Neural progenitor cell (in vitro differentiated cells): Measurements from ENCODE around the gene VPS16. TPM values are rescaled to one million over a fixed set of nuclear protein-coding genes. Genes with fewer than 3 reads are reported as not detected.

Source experiments
- DNase-seq: peaks from one replicate; pipeline ENCODE4 v3.0.0-alpha.2; 2016; ENCODE audit warnings: low spot score
- H2AFZ ChIP-seq: fragments of 200-600 bp; sonication (generic); replicated peaks from 2 replicates; pipeline ENCODE4 v1.6.1; 2016; ENCODE audit warnings: antibody characterized with exemption
- H3F3A ChIP-seq: fragments of 200-600 bp; sonication (generic); 2 replicates; pipeline ENCODE4 v1.6.1; 2016; ENCODE audit warnings: antibody characterized with exemption, low read depth
- H3K27ac ChIP-seq: fragments of 200-600 bp; sonication (generic); 2 replicates; pipeline ENCODE4 v1.5.1; 2016; ENCODE audit warnings: mild to moderate bottlenecking
- H3K27me3 ChIP-seq: fragments of 200-600 bp; sonication (generic); 2 replicates; pipeline ENCODE4 v1.6.1; 2016; ENCODE audit warnings: mild to moderate bottlenecking, moderate library complexity
- H3K36me3 ChIP-seq: fragments of 200-600 bp; sonication (generic); 2 replicates; pipeline ENCODE4 v1.5.1; 2016
- H3K4me1 ChIP-seq: fragments of 200-600 bp; sonication (generic); 2 replicates; pipeline ENCODE4 v1.6.1; 2016; ENCODE audit warnings: mixed run types
- H3K4me2 ChIP-seq: fragments of 200-600 bp; sonication (generic); 2 replicates; pipeline ENCODE4 v1.6.1; 2016
- H3K4me3 ChIP-seq: fragments of 200-600 bp; sonication (generic); 2 replicates; pipeline ENCODE4 v1.5.1; 2016
- H3K79me2 ChIP-seq: fragments of 200-600 bp; sonication (generic); 2 replicates; pipeline ENCODE4 v1.6.1; 2016; ENCODE audit warnings: low read depth
- H3K9ac ChIP-seq: fragments of 200-600 bp; sonication (generic); 2 replicates; pipeline ENCODE4 v1.6.1; 2016
- H3K9me3 ChIP-seq: fragments of 200-600 bp; sonication (generic); 2 replicates; pipeline ENCODE4 v1.5.1; 2016; ENCODE audit warnings: low read depth
- H4K20me1 ChIP-seq: fragments of 200-600 bp; sonication (generic); 2 replicates; pipeline ENCODE4 v1.6.1; 2016; ENCODE audit warnings: low read depth
- H3K27ac Mint-ChIP-seq: 3 replicates; pipeline ENCODE4 v1.8.0; 2021; ENCODE audit warnings: mixed read lengths
- H3K27me3 Mint-ChIP-seq: 2 replicates; pipeline ENCODE4 v1.8.0; 2022; ENCODE audit warnings: low read depth, mild to moderate bottlenecking, inconsistent platforms, moderate library complexity, mixed read lengths; ENCODE audit not compliant: insufficient read depth
- H3K36me3 Mint-ChIP-seq: 3 replicates; pipeline ENCODE4 v1.8.0; 2021; ENCODE audit warnings: mixed read lengths
- H3K4me1 Mint-ChIP-seq: 3 replicates; pipeline ENCODE4 v1.8.0; 2021; ENCODE audit warnings: mixed read lengths
- H3K4me3 Mint-ChIP-seq: 3 replicates; pipeline ENCODE4 v1.8.0; 2021; ENCODE audit warnings: mild to moderate bottlenecking, moderate library complexity, mixed read lengths
- H3K9me3 Mint-ChIP-seq: 3 replicates; pipeline ENCODE4 v1.8.0; 2020; ENCODE audit warnings: mixed read lengths
- CTCF ChIP-seq: fragments of 200-600 bp; sonication (generic); IDR thresholded peaks from 2 replicates; pipeline ENCODE4 v1.5.1; 2017; ENCODE audit warnings: antibody characterized with exemption, mild to moderate bottlenecking
- EZH2 ChIP-seq: fragments of 200-600 bp; sonication (generic); IDR thresholded peaks from 2 replicates; pipeline ENCODE4 v1.6.1; 2017; ENCODE audit warnings: antibody characterized with exemption, mild to moderate bottlenecking, moderate library complexity
- EZH2phosphoT487 ChIP-seq: fragments of 200-600 bp; sonication (generic); IDR thresholded peaks from 2 replicates; pipeline ENCODE4 v1.6.1; 2017; ENCODE audit warnings: antibody characterized with exemption
- total RNA-seq: library from RNA; depleted of rRNA; stranded (reverse); fragments of >200 nt; gene quantifications from 2 replicates; pipeline ENCODE4 v1.2.3, GENCODE V29; 2015; ENCODE audit warnings: low replicate concordance

The VPS16 gene
- total RNA-seq, 1 donor from 2014 or later, result 27.6 TPM

DNA sequence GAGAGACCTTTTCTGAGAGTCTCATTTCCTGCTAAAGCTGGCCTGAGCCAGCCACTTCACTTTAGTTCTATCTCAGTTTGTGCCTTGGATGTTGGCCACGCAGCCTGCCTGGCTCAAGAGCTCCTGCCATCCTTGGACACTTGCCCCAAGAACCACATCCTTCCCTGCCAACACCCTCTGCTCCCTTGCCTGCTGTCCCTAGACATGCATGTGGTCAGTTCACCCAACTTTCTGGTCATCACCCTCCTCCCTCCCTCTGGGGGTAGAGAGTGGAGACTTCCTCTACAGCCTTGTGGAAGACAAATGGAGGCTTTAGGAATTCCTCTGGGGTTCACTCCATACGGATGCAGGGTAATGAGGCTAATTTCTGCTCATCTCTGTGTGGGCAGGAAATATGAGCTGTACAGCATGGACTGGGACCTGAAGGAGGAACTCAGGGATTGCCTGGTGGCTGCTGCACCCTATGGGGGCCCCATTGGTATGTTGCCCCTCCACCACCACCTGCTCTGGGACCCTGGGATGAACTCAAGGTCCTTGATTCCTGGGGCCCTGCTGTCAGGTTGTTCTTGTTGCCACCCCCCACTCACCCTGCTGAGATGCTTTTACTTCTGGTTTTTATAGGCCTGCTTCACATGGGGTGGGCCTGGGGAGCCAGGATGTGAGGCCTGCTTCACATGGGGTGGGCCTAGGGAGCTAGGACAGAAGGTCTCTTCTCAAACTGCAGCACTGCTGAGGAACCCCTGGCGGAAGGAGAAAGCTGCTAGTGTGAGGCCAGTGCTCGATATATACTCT is 19.0 kb downstream of the VPS16 start:
- no peak overlapping the region for H3K4me3 ChIP-seq
- no peaks in the 10 kb centered on the region for H3K79me2 ChIP-seq
- H4K20me1 ChIP-seq, result no peaks in the 10 kb centered on the region
- H3K4me1 ChIP-seq, result no peaks in the 10 kb centered on the region
- H3K9ac ChIP-seq, result no peak overlapping the region
- H3K36me3 Mint-ChIP-seq, result peaks cover 10% of the 10 kb centered on the region
- peaks cover 4% of the 10 kb centered on the region for H3K27me3 Mint-ChIP-seq
- no peaks in the 10 kb centered on the region for H3F3A ChIP-seq
- no peak overlapping the region for H3K4me2 ChIP-seq
- peak overlapping the region; percentile 87 for H3K27ac Mint-ChIP-seq
- H3K36me3 ChIP-seq, result no peaks in the 10 kb centered on the region
- no peak overlapping the region for H2AFZ ChIP-seq
- no peak overlapping the region for H3K4me3 Mint-ChIP-seq
- no peak overlapping the region for H3K27ac ChIP-seq
- DNase-seq, result no peak
- peaks cover 2% of the 10 kb centered on the region for H3K4me1 Mint-ChIP-seq
- H3K9me3 Mint-ChIP-seq, result no peaks in the 10 kb centered on the region
- no peak for TF ChIP-seq CTCF
- no peak for TF ChIP-seq EZH2
- TF ChIP-seq EZH2phosphoT487, result no peak
- no peaks in the 10 kb centered on the region for H3K9me3 ChIP-seq
- no peaks in the 10 kb centered on the region for H3K27me3 ChIP-seq

- H3K4me1 Mint-ChIP-seq, result peaks cover 5% of the 10 kb centered on the region
- Histone ChIP-seq H3K79me2 (no peaks in the 10 kb centered on the region), H3F3A (no peaks in the 10 kb centered on the region), H3K4me3 (no peak overlapping the region), H3K27ac (no peak overlapping the region), H3K4me2 (no peak overlapping the region), H2AFZ (no peak overlapping the region), H3K27me3 (no peaks in the 10 kb centered on the region), H3K9me3 (no peaks in the 10 kb centered on the region), H4K20me1 (no peaks in the 10 kb centered on the region), H3K9ac (no peak overlapping the region), H3K36me3 (no peaks in the 10 kb centered on the region), H3K4me1 (no peaks in the 10 kb centered on the region)
- H3K27ac Mint-ChIP-seq, result no peak overlapping the region
- peaks cover 19% of the 10 kb centered on the region for H3K36me3 Mint-ChIP-seq
- TF ChIP-seq EZH2phosphoT487 (no peak), EZH2 (no peak), CTCF (no peak)
- H3K4me3 Mint-ChIP-seq, result no peak overlapping the region
- no peak for DNase-seq
- H3K9me3 Mint-ChIP-seq, result no peaks in the 10 kb centered on the region
- H3K27me3 Mint-ChIP-seq, result peaks cover 5% of the 10 kb centered on the region
These were observed 24.1 kb downstream of the VPS16 start for GRCh38 chr20:2864626-2865025.

DNA sequence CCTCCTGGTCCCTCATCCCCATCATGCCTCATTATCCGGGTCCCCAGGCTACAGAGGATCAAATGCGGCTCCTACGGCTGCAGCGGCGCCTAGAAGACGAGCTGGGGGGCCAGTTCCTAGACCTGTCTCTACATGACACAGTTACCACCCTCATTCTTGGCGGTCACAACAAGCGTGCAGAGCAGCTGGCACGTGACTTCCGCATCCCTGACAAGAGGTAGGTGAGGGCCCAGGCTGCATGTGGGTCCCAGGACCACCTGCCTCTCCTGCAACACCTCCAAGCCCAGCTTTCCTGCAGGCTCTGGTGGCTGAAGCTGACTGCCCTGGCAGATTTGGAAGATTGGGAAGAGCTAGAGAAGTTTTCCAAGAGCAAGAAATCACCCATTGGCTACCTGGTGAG is 24.6 kb downstream of the VPS16 start:
- Histone ChIP-seq H3K9ac (no peak overlapping the region), H3K9me3 (no peaks in the 10 kb centered on the region), H3F3A (no peaks in the 10 kb centered on the region), H2AFZ (no peak overlapping the region), H3K27ac (no peak overlapping the region), H3K4me2 (no peak overlapping the region), H3K4me1 (no peaks in the 10 kb centered on the region), H4K20me1 (no peaks in the 10 kb centered on the region), H3K4me3 (no peak overlapping the region), H3K36me3 (no peaks in the 10 kb centered on the region), H3K27me3 (no peaks in the 10 kb centered on the region), H3K79me2 (no peaks in the 10 kb centered on the region)
- Mint-ChIP-seq H3K4me3 (no peak overlapping the region), H3K9me3 (no peaks in the 10 kb centered on the region), H3K36me3 (peaks cover 19% of the 10 kb centered on the region), H3K4me1 (peaks cover 5% of the 10 kb centered on the region), H3K27ac (no peak overlapping the region), H3K27me3 (peaks cover 5% of the 10 kb centered on the region)
- TF ChIP-seq CTCF (no peak), EZH2phosphoT487 (no peak), EZH2 (no peak)
- DNase-seq, result no peak
